WERI-Rb-1 (cell line): Measurements from ENCODE around the gene MUC5B.
A peak's percentile ranks its signal among the peaks of the same experiment; 100 is the strongest.

ENCODE experiments used
- DNase-seq: peaks from one replicate; pipeline ENCODE4 v3.0.0-alpha.2; 2020
- H3K27ac ChIP-seq: fragments of 250-450 bp; sonication (Bioruptor Pico); 2 replicates; pipeline ENCODE4 v1.5.1; 2020; ENCODE audit warnings: mild to moderate bottlenecking, moderate library complexity
- H3K27me3 ChIP-seq: fragments of 250-450 bp; sonication (Bioruptor Pico); 2 replicates; pipeline ENCODE4 v1.5.1; 2021; ENCODE audit warnings: mild to moderate bottlenecking, low read depth, moderate library complexity; ENCODE audit not compliant: insufficient read depth, severe bottlenecking
- H3K36me3 ChIP-seq: fragments of 250-450 bp; sonication (Bioruptor Pico); 2 replicates; pipeline ENCODE4 v1.5.1; 2020; ENCODE audit warnings: mild to moderate bottlenecking, moderate library complexity
- H3K4me3 ChIP-seq: 2 replicates; pipeline ENCODE4 v1.5.1; 2011; ENCODE audit warnings: low read depth, mild to moderate bottlenecking, control low read depth, low read length
- H3K9me3 ChIP-seq: fragments of 250-450 bp; sonication (Bioruptor Pico); 2 replicates; pipeline ENCODE4 v1.5.1; 2021; ENCODE audit warnings: mild to moderate bottlenecking, moderate library complexity; ENCODE audit not compliant: severe bottlenecking
- TF ChIP-seq, protein P1 (sequence below): IDR thresholded peaks from 2 replicates; pipeline ENCODE4 v1.5.1; 2011; ENCODE audit warnings: low read depth, mild to moderate bottlenecking, control low read depth, inconsistent platforms, low read length

Gene MUC5B

DNA sequence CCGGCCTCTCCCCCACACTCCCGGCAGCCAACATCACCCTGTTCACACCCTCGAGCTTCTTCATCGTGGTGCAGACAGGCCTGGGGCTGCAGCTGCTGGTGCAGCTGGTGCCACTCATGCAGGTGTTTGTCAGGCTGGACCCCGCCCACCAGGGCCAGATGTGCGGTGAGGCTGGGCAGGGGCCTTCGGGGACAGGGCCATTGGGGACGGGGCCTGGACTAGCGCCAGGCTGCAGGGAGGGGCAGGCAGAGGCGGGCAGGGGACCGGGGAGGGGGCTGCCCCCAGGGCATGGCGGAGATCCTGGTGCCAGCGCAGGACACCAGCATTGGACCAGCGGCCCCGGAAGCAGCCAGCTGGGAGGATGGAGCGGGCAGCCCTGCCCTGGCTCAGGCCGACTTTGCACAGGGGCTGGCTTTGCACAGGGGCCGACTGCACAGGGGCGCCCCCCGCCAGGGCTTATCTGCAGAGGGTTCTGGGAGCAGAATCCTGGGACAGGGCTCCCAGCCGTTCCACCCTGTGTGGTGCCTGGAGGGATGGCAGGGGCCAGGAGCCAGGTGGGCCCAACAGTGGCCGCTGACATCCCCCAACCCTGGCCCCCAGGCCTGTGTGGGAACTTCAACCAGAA, 8.6 kb downstream of the MUC5B start:
- Histone ChIP-seq H3K36me3 (no peaks in the 10 kb centered on the region), H3K9me3 (no peaks in the 10 kb centered on the region), H3K27ac (no peak overlapping the region), H3K27me3 (no peaks in the 10 kb centered on the region), H3K4me3 (no peak overlapping the region)
- TF ChIP-seq, protein P1, sequence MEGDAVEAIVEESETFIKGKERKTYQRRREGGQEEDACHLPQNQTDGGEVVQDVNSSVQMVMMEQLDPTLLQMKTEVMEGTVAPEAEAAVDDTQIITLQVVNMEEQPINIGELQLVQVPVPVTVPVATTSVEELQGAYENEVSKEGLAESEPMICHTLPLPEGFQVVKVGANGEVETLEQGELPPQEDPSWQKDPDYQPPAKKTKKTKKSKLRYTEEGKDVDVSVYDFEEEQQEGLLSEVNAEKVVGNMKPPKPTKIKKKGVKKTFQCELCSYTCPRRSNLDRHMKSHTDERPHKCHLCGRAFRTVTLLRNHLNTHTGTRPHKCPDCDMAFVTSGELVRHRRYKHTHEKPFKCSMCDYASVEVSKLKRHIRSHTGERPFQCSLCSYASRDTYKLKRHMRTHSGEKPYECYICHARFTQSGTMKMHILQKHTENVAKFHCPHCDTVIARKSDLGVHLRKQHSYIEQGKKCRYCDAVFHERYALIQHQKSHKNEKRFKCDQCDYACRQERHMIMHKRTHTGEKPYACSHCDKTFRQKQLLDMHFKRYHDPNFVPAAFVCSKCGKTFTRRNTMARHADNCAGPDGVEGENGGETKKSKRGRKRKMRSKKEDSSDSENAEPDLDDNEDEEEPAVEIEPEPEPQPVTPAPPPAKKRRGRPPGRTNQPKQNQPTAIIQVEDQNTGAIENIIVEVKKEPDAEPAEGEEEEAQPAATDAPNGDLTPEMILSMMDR = no peak
- peak; percentile 6 for DNase-seq

GRCh38 chr11:1232021-1232882, 9.4 kb downstream of the MUC5B start:
- H3K27me3 ChIP-seq = no peaks in the 10 kb centered on the region
- no peaks in the 10 kb centered on the region for H3K36me3 ChIP-seq
- no peak overlapping the region for H3K27ac ChIP-seq
- H3K4me3 ChIP-seq = no peak overlapping the region
- peak; percentile 8 for DNase-seq
- no peaks in the 10 kb centered on the region for H3K9me3 ChIP-seq
- TF ChIP-seq, protein P1 = no peak

- Histone ChIP-seq H3K36me3 (no peaks in the 10 kb centered on the region), H3K4me3 (no peak overlapping the region), H3K9me3 (no peaks in the 10 kb centered on the region), H3K27ac (peak overlapping the region; percentile 34), H3K27me3 (no peaks in the 10 kb centered on the region)
- DNase-seq = no peak
- TF ChIP-seq, protein P1 = no peak
These were observed 10.0 kb downstream of the MUC5B start for GRCh38 chr11:1232883-1233321.

DNA sequence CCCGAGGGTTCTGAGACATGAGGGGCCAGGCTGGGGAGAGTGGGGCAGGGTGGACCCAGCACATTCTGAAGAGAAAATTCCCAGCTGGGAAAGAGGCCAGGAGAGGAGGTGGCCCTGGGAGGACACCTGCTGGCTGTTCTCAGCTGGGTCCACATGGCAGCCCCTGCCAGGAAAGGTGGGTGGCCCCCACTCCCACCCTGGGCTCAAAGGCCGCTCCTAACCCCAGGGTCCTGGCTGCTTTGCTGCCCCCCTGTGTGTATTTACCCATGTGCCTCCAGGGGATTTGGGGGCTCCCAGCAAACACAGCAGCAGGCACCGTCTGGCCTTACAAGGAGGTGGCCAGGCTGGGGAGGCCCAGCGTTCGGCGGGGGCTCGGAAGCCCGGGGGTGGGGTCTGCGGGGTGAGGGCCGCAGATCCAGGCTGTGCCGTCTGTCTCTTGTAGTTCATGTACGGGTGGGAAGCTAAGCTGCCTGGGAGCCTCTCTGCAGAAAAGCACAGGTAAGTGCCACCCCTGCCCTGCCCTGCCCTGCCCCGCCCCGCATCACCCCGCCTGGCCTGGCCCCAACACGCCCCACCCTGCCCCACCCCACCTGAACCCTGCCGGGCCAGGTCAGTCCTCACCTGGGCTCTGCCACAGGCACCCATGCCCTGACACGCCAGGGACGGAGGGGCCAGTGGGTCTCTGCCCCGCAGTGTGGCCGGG, 10.6 kb downstream of the MUC5B start:
- Histone ChIP-seq H3K27me3 (no peaks in the 10 kb centered on the region), H3K27ac (peak overlapping the region; percentile 34), H3K9me3 (no peaks in the 10 kb centered on the region), H3K36me3 (no peaks in the 10 kb centered on the region), H3K4me3 (no peak overlapping the region)
- DNase-seq = peak; percentile 52
- TF ChIP-seq, protein P1 = peak; percentile 73

- Histone ChIP-seq H3K4me3 (no peak overlapping the region), H3K27ac (peak overlapping the region; percentile 52), H3K36me3 (no peaks in the 10 kb centered on the region), H3K9me3 (no peaks in the 10 kb centered on the region), H3K27me3 (no peaks in the 10 kb centered on the region)
- peak; percentile 8 for DNase-seq
- TF ChIP-seq, protein P1 = no peak
These were observed 11.3 kb downstream of the MUC5B start for GRCh38 chr11:1234054-1234720.
